ENCODE results near the gene CDH18. TPM values are rescaled to one million over a fixed set of nuclear protein-coding genes. Genes with fewer than 3 reads are reported as not detected.

Gene CDH18
- total and polyA plus RNA-seq, 2 donors: 0.05 to 0.24 TPM

GRCh38 chr5:19701731-19702130 lies 286.3 kb downstream of the CDH18 start:
- Histone ChIP-seq H3K27me3 (ENCODE audit: control insufficient read depth in 2 of 2, insufficient read depth in 1 of 2, low read length in 1 of 2) (no peaks in the 10 kb centered on the region), H3K9me3 (ENCODE audit: control insufficient read depth in 2 of 2, insufficient read depth in 1 of 2, low read length in 1 of 2) (peaks cover 0 to 7% of the 10 kb centered on the region in 2 donors), H3K4me1 (ENCODE audit: control insufficient read depth in 2 of 2, insufficient read depth in 2 of 2, low read length in 2 of 2) (no peaks in the 10 kb centered on the region), H3K27ac (ENCODE audit: low read depth in 1 of 2, low read length in 1 of 2) (no peak overlapping the region), H3K36me3 (ENCODE audit: control insufficient read depth in 2 of 2, insufficient read depth in 2 of 2, low read length in 1 of 2) (no peaks in the 10 kb centered on the region), H3K4me3 (ENCODE audit: low read length in 2 of 2) (no peak overlapping the region)
- no peak for DNase-seq (ENCODE audit: low read depth in 6 of 9, low spot score in 9 of 9)
- 94% methylated on average over 5 of the region's 5 CpGs for WGBS

GRCh38 chr5:19694949-19695611 lies 292.9 kb downstream of the CDH18 start:
- 76% methylated on average over 4 of the region's 4 CpGs for WGBS
- no peaks in the 10 kb centered on the region for H3K4me1 ChIP-seq (ENCODE audit: control insufficient read depth in 2 of 2, insufficient read depth in 2 of 2, low read length in 2 of 2)
- peaks cover 0 to 1% of the 10 kb centered on the region in 2 donors for H3K9me3 ChIP-seq (ENCODE audit: control insufficient read depth in 2 of 2, insufficient read depth in 1 of 2, low read length in 1 of 2)
- H3K36me3 ChIP-seq (ENCODE audit: control insufficient read depth in 2 of 2, insufficient read depth in 2 of 2, low read length in 1 of 2): no peaks in the 10 kb centered on the region
- no peak overlapping the region for H3K27ac ChIP-seq (ENCODE audit: low read depth in 1 of 2, low read length in 1 of 2)
- DNase-seq (ENCODE audit: low read depth in 6 of 9, low spot score in 9 of 9): no peak
- no peak overlapping the region for H3K4me3 ChIP-seq (ENCODE audit: low read length in 2 of 2)
- no peaks in the 10 kb centered on the region for H3K27me3 ChIP-seq (ENCODE audit: control insufficient read depth in 2 of 2, insufficient read depth in 1 of 2, low read length in 1 of 2)

- Histone ChIP-seq H3K9me3 (ENCODE audit: control insufficient read depth in 2 of 2, insufficient read depth in 1 of 2, low read length in 1 of 2) (peaks cover 0 to 12% of the 10 kb centered on the region in 2 donors), H3K4me1 (ENCODE audit: control insufficient read depth in 2 of 2, insufficient read depth in 2 of 2, low read length in 2 of 2) (no peaks in the 10 kb centered on the region)
- 94% methylated on average over 1 of the region's 1 CpG for WGBS
Measured at GRCh38 chr5:19690978-19691377, 297.0 kb downstream of the CDH18 start.

GRCh38 chr5:19685473-19685872 lies 302.5 kb downstream of the CDH18 start:
- H3K27ac ChIP-seq (ENCODE audit: low read depth in 1 of 2, low read length in 1 of 2): no peak overlapping the region
- H3K4me3 ChIP-seq (ENCODE audit: low read length in 2 of 2): no peak overlapping the region
- 97% methylated on average over 3 of the region's 3 CpGs for WGBS
- no peak for DNase-seq (ENCODE audit: low read depth in 6 of 9, low spot score in 9 of 9)
- no peaks in the 10 kb centered on the region for H3K27me3 ChIP-seq (ENCODE audit: control insufficient read depth in 2 of 2, insufficient read depth in 1 of 2, low read length in 1 of 2)
- H3K9me3 ChIP-seq (ENCODE audit: control insufficient read depth in 2 of 2, insufficient read depth in 1 of 2, low read length in 1 of 2): peaks cover 0 to 12% of the 10 kb centered on the region in 2 donors
- H3K36me3 ChIP-seq (ENCODE audit: control insufficient read depth in 2 of 2, insufficient read depth in 2 of 2, low read length in 1 of 2): no peaks in the 10 kb centered on the region
- no peaks in the 10 kb centered on the region for H3K4me1 ChIP-seq (ENCODE audit: control insufficient read depth in 2 of 2, insufficient read depth in 2 of 2, low read length in 2 of 2)

More at GRCh38 chr5:19690978-19691377, 297.0 kb downstream of the CDH18 start:
- Histone ChIP-seq H3K4me3 (ENCODE audit: low read length in 2 of 2) (no peak overlapping the region), H3K36me3 (ENCODE audit: control insufficient read depth in 2 of 2, insufficient read depth in 2 of 2, low read length in 1 of 2) (no peaks in the 10 kb centered on the region), H3K27ac (ENCODE audit: low read depth in 1 of 2, low read length in 1 of 2) (no peak overlapping the region), H3K27me3 (ENCODE audit: control insufficient read depth in 2 of 2, insufficient read depth in 1 of 2, low read length in 1 of 2) (no peaks in the 10 kb centered on the region)
- no peak for DNase-seq (ENCODE audit: low read depth in 6 of 9, low spot score in 9 of 9)

GRCh38 chr5:19676895-19677294 lies 311.1 kb downstream of the CDH18 start:
- Histone ChIP-seq H3K27me3 (ENCODE audit: control insufficient read depth in 2 of 2, insufficient read depth in 1 of 2, low read length in 1 of 2) (no peaks in the 10 kb centered on the region), H3K4me1 (ENCODE audit: control insufficient read depth in 2 of 2, insufficient read depth in 2 of 2, low read length in 2 of 2) (no peaks in the 10 kb centered on the region), H3K9me3 (ENCODE audit: control insufficient read depth in 2 of 2, insufficient read depth in 1 of 2, low read length in 1 of 2) (no peaks in the 10 kb centered on the region), H3K4me3 (ENCODE audit: low read length in 2 of 2) (no peak overlapping the region), H3K27ac (ENCODE audit: low read depth in 1 of 2, low read length in 1 of 2) (no peak overlapping the region), H3K36me3 (ENCODE audit: control insufficient read depth in 2 of 2, insufficient read depth in 2 of 2, low read length in 1 of 2) (no peaks in the 10 kb centered on the region)
- WGBS: 92% methylated on average over 3 of the region's 3 CpGs
- DNase-seq (ENCODE audit: low read depth in 6 of 9, low spot score in 9 of 9): no peak

GRCh38 chr5:19660679-19661078 lies 327.3 kb downstream of the CDH18 start:
- no peaks in the 10 kb centered on the region for H3K27me3 ChIP-seq (ENCODE audit: control insufficient read depth in 2 of 2, insufficient read depth in 1 of 2, low read length in 1 of 2)
- H3K27ac ChIP-seq (ENCODE audit: low read depth in 1 of 2, low read length in 1 of 2): no peak overlapping the region
- no peaks in the 10 kb centered on the region for H3K9me3 ChIP-seq (ENCODE audit: control insufficient read depth in 2 of 2, insufficient read depth in 1 of 2, low read length in 1 of 2)
- H3K4me3 ChIP-seq (ENCODE audit: low read length in 2 of 2): no peak overlapping the region
- DNase-seq (ENCODE audit: low read depth in 6 of 9, low spot score in 9 of 9): no peak
- 97% methylated on average over 1 of the region's 1 CpG for WGBS
- H3K4me1 ChIP-seq (ENCODE audit: control insufficient read depth in 2 of 2, insufficient read depth in 2 of 2, low read length in 2 of 2): no peaks in the 10 kb centered on the region
- H3K36me3 ChIP-seq (ENCODE audit: control insufficient read depth in 2 of 2, insufficient read depth in 2 of 2, low read length in 1 of 2): no peaks in the 10 kb centered on the region

- DNase-seq (ENCODE audit: low read depth in 6 of 9, low spot score in 9 of 9): no peak
- H3K27me3 ChIP-seq (ENCODE audit: control insufficient read depth in 2 of 2, insufficient read depth in 1 of 2, low read length in 1 of 2): no peaks in the 10 kb centered on the region
- WGBS: 87% methylated on average over 2 of the region's 2 CpGs
Measured at GRCh38 chr5:19655627-19656026, 332.4 kb downstream of the CDH18 start.

GRCh38 chr5:19638461-19638860 lies 349.5 kb downstream of the CDH18 start:
- no peak for DNase-seq (ENCODE audit: low read depth in 6 of 9, low spot score in 9 of 9)
- Histone ChIP-seq H3K9me3 (ENCODE audit: control insufficient read depth in 2 of 2, insufficient read depth in 1 of 2, low read length in 1 of 2) (no peaks in the 10 kb centered on the region), H3K4me1 (ENCODE audit: control insufficient read depth in 2 of 2, insufficient read depth in 2 of 2, low read length in 2 of 2) (no peaks in the 10 kb centered on the region), H3K27me3 (ENCODE audit: control insufficient read depth in 2 of 2, insufficient read depth in 1 of 2, low read length in 1 of 2) (no peaks in the 10 kb centered on the region), H3K4me3 (ENCODE audit: low read length in 2 of 2) (no peak overlapping the region), H3K36me3 (ENCODE audit: control insufficient read depth in 2 of 2, insufficient read depth in 2 of 2, low read length in 1 of 2) (no peaks in the 10 kb centered on the region), H3K27ac (ENCODE audit: low read depth in 1 of 2, low read length in 1 of 2) (no peak overlapping the region)
- 92% methylated on average over 4 of the region's 4 CpGs for WGBS

More at GRCh38 chr5:19655627-19656026, 332.4 kb downstream of the CDH18 start:
- Histone ChIP-seq H3K9me3 (ENCODE audit: control insufficient read depth in 2 of 2, insufficient read depth in 1 of 2, low read length in 1 of 2) (no peaks in the 10 kb centered on the region), H3K36me3 (ENCODE audit: control insufficient read depth in 2 of 2, insufficient read depth in 2 of 2, low read length in 1 of 2) (no peaks in the 10 kb centered on the region), H3K4me3 (ENCODE audit: low read length in 2 of 2) (no peak overlapping the region), H3K27ac (ENCODE audit: low read depth in 1 of 2, low read length in 1 of 2) (no peak overlapping the region), H3K4me1 (ENCODE audit: control insufficient read depth in 2 of 2, insufficient read depth in 2 of 2, low read length in 2 of 2) (no peaks in the 10 kb centered on the region)

GRCh38 chr5:19630876-19631275 lies 357.1 kb downstream of the CDH18 start:
- Histone ChIP-seq H3K36me3 (ENCODE audit: control insufficient read depth in 2 of 2, insufficient read depth in 2 of 2, low read length in 1 of 2) (no peaks in the 10 kb centered on the region), H3K4me3 (ENCODE audit: low read length in 2 of 2) (no peak overlapping the region), H3K4me1 (ENCODE audit: control insufficient read depth in 2 of 2, insufficient read depth in 2 of 2, low read length in 2 of 2) (no peaks in the 10 kb centered on the region), H3K27me3 (ENCODE audit: control insufficient read depth in 2 of 2, insufficient read depth in 1 of 2, low read length in 1 of 2) (no peaks in the 10 kb centered on the region), H3K9me3 (ENCODE audit: control insufficient read depth in 2 of 2, insufficient read depth in 1 of 2, low read length in 1 of 2) (no peaks in the 10 kb centered on the region), H3K27ac (ENCODE audit: low read depth in 1 of 2, low read length in 1 of 2) (no peak overlapping the region)
- WGBS: 94% methylated on average over 2 of the region's 2 CpGs
- DNase-seq (ENCODE audit: low read depth in 6 of 9, low spot score in 9 of 9): no peak
